Keratinocyte (primary cell): ENCODE results near the gene VPS41. TPM values are rescaled to one million over a fixed set of nuclear protein-coding genes. Genes with fewer than 3 reads are reported as not detected.

ENCODE experiments used
- DNase-seq: peaks from one replicate; pipeline ENCODE4 v3.0.0-alpha.2; 2011; ENCODE audit warnings: low read depth, missing footprints, low spot score
- FAIRE-seq: peaks from 2 replicates; lab custom pipeline; 2011; peaks lifted over from hg19 to GRCh38; lab: Jason Lieb, UNC
- H2AFZ ChIP-seq: 2 replicates; pipeline ENCODE4 v1.6.0; 2012; ENCODE audit warnings: low read length, control low read depth, inconsistent platforms; ENCODE audit not compliant: control insufficient read depth
- H3K27ac ChIP-seq: 2 replicates; pipeline ENCODE4 v1.5.1; 2011; ENCODE audit warnings: low read length; ENCODE audit not compliant: control insufficient read depth, insufficient read depth
- H3K27me3 ChIP-seq: 3 replicates; pipeline ENCODE4 v1.6.0; 2011; ENCODE audit warnings: low read length; ENCODE audit not compliant: control insufficient read depth, insufficient read depth; ENCODE audit errors: extremely low read depth
- H3K36me3 ChIP-seq, 2 experiments: 2 replicates in 1 of 2; 3 replicates in 1 of 2; pipeline ENCODE4 v1.5.1; 2011; ENCODE audit warnings: low read length in 2 of 2, mild to moderate bottlenecking in 1 of 2; ENCODE audit not compliant: control insufficient read depth in 2 of 2, insufficient read depth in 2 of 2; ENCODE audit errors: extremely low read depth in 1 of 2
- H3K4me1 ChIP-seq: 3 replicates; pipeline ENCODE4 v1.5.1; 2011; ENCODE audit warnings: low read length; ENCODE audit not compliant: control insufficient read depth, insufficient read depth; ENCODE audit errors: extremely low read depth
- H3K4me2 ChIP-seq: 3 replicates; pipeline ENCODE4 v1.6.0; 2011; ENCODE audit warnings: low read depth, low read length; ENCODE audit not compliant: control insufficient read depth, insufficient read depth; ENCODE audit errors: extremely low read depth
- H3K4me3 ChIP-seq, 3 experiments: fragments of 200-600 bp in 1 of 3; sonication (generic) in 1 of 3; 2 replicates in 2 of 3; 3 replicates in 1 of 3; pipeline ENCODE4 v1.5.1; 2011 to 2016; ENCODE audit warnings: low read length in 3 of 3, mild to moderate bottlenecking in 3 of 3, control low read depth in 2 of 3, inconsistent platforms in 1 of 3, low read depth in 1 of 3, mixed read lengths in 1 of 3, mixed run types in 1 of 3, moderate library complexity in 1 of 3; ENCODE audit not compliant: control insufficient read depth in 2 of 3, insufficient read depth in 2 of 3; ENCODE audit errors: extremely low read depth in 1 of 3
- H3K79me2 ChIP-seq: 2 replicates; pipeline ENCODE4 v1.6.0; 2012; ENCODE audit warnings: low read length; ENCODE audit not compliant: control insufficient read depth, insufficient read depth
- H3K9ac ChIP-seq: 3 replicates; pipeline ENCODE4 v1.6.0; 2011; ENCODE audit warnings: low read length; ENCODE audit not compliant: control insufficient read depth, insufficient read depth; ENCODE audit errors: extremely low read depth
- H3K9me1 ChIP-seq: 3 replicates; pipeline ENCODE4 v1.6.0; 2011; ENCODE audit warnings: low read length; ENCODE audit not compliant: control insufficient read depth, insufficient read depth; ENCODE audit errors: extremely low read depth
- H3K9me3 ChIP-seq: 2 replicates; pipeline ENCODE4 v1.5.1; 2012; ENCODE audit warnings: low read depth, low read length; ENCODE audit not compliant: control insufficient read depth
- H4K20me1 ChIP-seq: 3 replicates; pipeline ENCODE4 v1.6.0; 2011; ENCODE audit warnings: low read length; ENCODE audit not compliant: control insufficient read depth, insufficient read depth; ENCODE audit errors: extremely low read depth
- EZH2 ChIP-seq: IDR thresholded peaks from one replicate; pipeline ENCODE4 v1.6.1; 2012; ENCODE audit warnings: inconsistent platforms, mild to moderate bottlenecking, low read length, moderate library complexity
- dilution Hi-C: fragments of 300-500 bp; cut with MboI; formaldehyde crosslinking; loops from one replicate; pipeline ENCODE4 v1.7.0; 2020; ENCODE audit warnings: low sequenced_read_pairs; ENCODE audit not compliant: extremely low pct_ligation_motif_present
- polyA plus RNA-seq, 5 experiments: library from polyadenylated mRNA; depleted of rRNA in 3 of 5; stranded (reverse) in 3 of 5; stranded (forward) in 1 of 5; unstranded in 1 of 5; fragments of >200 nt; gene quantifications; 1 replicate in 1 of 5; 2 replicates in 3 of 5; 3 replicates in 1 of 5; pipeline versions ENCODE4 v1.2.1 to v1.2.3, GENCODE V29; 2011 to 2012; ENCODE audit warnings: missing spikeins in 2 of 5, low read depth in 1 of 5, low replicate concordance in 1 of 5
- TF ChIP-seq, protein P1 (sequence below), 3 experiments: IDR thresholded peaks in 1 of 3; conservative IDR thresholded peaks in 1 of 3; optimal IDR thresholded peaks in 1 of 3; 2 replicates in 2 of 3; 3 replicates in 1 of 3; pipeline versions ENCODE3 to v1.5.1; 2011; ENCODE audit warnings: low read length in 3 of 3, mild to moderate bottlenecking in 3 of 3, moderate library complexity in 2 of 3, control low read depth in 1 of 3, inconsistent platforms in 1 of 3; ENCODE audit not compliant: insufficient read depth in 2 of 3; ENCODE audit errors: extremely low read depth in 1 of 3

The VPS41 gene
- polyA plus RNA-seq, 1 donor (not counting 4 experiments of a cell fraction or from before 2014, with no cell fraction given), result 38.1 TPM

DNA sequence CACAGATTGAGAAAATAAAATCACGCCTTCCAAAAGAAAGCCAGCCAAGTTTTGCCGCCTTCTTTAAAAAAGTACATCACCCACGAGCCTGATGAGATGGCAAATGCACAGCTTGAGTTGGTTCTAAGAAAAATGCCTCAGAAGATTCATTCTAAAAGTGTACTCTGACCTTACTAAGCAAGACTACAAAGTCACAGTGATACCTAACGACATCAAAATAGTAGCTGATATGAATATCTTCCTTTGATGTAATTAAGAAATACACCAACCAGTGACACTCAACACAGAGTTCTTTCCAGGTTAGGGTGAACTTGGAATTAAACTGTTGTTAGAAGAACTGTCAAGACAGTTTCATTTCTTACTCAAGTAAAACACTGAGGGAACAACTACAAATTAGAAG lies 199.9 kb downstream of the VPS41 start:
- Histone ChIP-seq H3K9me3 (no peaks in the 10 kb centered on the region), H3K4me3 (no peak overlapping the region), H2AFZ (no peak overlapping the region), H4K20me1 (no peaks in the 10 kb centered on the region), H3K79me2 (no peaks in the 10 kb centered on the region), H3K4me1 (no peaks in the 10 kb centered on the region), H3K9ac (no peak overlapping the region), H3K9me1 (no peaks in the 10 kb centered on the region), H3K4me2 (no peak overlapping the region), H3K36me3 (no peaks in the 10 kb centered on the region), H3K27me3 (no peaks in the 10 kb centered on the region), H3K27ac (no peak overlapping the region)
- no peak for TF ChIP-seq EZH2
- TF ChIP-seq, protein P1, sequence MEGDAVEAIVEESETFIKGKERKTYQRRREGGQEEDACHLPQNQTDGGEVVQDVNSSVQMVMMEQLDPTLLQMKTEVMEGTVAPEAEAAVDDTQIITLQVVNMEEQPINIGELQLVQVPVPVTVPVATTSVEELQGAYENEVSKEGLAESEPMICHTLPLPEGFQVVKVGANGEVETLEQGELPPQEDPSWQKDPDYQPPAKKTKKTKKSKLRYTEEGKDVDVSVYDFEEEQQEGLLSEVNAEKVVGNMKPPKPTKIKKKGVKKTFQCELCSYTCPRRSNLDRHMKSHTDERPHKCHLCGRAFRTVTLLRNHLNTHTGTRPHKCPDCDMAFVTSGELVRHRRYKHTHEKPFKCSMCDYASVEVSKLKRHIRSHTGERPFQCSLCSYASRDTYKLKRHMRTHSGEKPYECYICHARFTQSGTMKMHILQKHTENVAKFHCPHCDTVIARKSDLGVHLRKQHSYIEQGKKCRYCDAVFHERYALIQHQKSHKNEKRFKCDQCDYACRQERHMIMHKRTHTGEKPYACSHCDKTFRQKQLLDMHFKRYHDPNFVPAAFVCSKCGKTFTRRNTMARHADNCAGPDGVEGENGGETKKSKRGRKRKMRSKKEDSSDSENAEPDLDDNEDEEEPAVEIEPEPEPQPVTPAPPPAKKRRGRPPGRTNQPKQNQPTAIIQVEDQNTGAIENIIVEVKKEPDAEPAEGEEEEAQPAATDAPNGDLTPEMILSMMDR (optimal IDR thresholded peaks at IDR 0.05 in 1 of 3, IDR thresholded peaks at IDR 0.05 in 1 of 3, conservative IDR thresholded peaks at IDR 0.05 in 1 of 3; ENCODE audit: extremely low read depth in 1 of 3, insufficient read depth in 2 of 3, low read length in 3 of 3), result no peak
- dilution Hi-C loops, result no loop called here
- DNase-seq (no peak), FAIRE-seq (no peak)

DNA sequence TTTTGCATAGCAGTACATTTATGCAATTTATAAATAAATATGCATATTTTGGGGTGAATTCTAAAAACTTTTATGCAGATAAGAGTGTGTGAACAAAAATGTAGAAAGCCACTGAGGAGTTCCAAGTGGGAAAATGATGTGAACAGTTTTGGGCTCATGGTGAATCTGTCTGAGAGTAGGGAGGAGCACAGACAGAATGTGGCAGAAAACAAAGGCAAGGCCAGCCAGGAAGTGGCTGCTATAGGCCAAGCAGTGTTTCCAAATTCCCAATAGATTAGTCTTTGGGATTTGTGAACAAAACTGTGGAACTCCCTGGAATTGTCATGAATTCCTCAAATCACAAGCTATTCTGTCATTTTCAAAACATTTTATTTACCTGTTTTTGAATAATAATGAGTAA lies 204.2 kb downstream of the VPS41 start:
- no peak overlapping the region for H3K4me2 ChIP-seq
- TF ChIP-seq EZH2, result no peak
- TF ChIP-seq, protein P1 (optimal IDR thresholded peaks at IDR 0.05 in 1 of 3, IDR thresholded peaks at IDR 0.05 in 1 of 3, conservative IDR thresholded peaks at IDR 0.05 in 1 of 3; ENCODE audit: extremely low read depth in 1 of 3, insufficient read depth in 2 of 3, low read length in 3 of 3), result no peak
- no peaks in the 10 kb centered on the region for H3K27me3 ChIP-seq
- no peak overlapping the region for H3K4me3 ChIP-seq
- dilution Hi-C loops, result no loop called here
- H3K9me3 ChIP-seq, result no peaks in the 10 kb centered on the region
- no peak overlapping the region for H3K9ac ChIP-seq
- FAIRE-seq, result no peak
- no peaks in the 10 kb centered on the region for H4K20me1 ChIP-seq
- no peak for DNase-seq
- H2AFZ ChIP-seq, result no peak overlapping the region
- H3K4me1 ChIP-seq, result no peaks in the 10 kb centered on the region
- no peaks in the 10 kb centered on the region for H3K9me1 ChIP-seq
- H3K27ac ChIP-seq, result no peak overlapping the region
- no peaks in the 10 kb centered on the region for H3K79me2 ChIP-seq
- no peaks in the 10 kb centered on the region for H3K36me3 ChIP-seq
